ENCODE measurements around the gene PTK6. TPM values are rescaled to one million over a fixed set of nuclear protein-coding genes. Genes with fewer than 3 reads are reported as not detected.
"Not testable (repeated sequence)": the region's sequence is repeated elsewhere in the genome, so short reads cannot be mapped to it uniquely, and the experiment has no call there.

PTK6 gene
- total and polyA plus RNA-seq, 5 donors: 0.09 to 0.15 (median 0.14) TPM; not detected in 2

DNA sequence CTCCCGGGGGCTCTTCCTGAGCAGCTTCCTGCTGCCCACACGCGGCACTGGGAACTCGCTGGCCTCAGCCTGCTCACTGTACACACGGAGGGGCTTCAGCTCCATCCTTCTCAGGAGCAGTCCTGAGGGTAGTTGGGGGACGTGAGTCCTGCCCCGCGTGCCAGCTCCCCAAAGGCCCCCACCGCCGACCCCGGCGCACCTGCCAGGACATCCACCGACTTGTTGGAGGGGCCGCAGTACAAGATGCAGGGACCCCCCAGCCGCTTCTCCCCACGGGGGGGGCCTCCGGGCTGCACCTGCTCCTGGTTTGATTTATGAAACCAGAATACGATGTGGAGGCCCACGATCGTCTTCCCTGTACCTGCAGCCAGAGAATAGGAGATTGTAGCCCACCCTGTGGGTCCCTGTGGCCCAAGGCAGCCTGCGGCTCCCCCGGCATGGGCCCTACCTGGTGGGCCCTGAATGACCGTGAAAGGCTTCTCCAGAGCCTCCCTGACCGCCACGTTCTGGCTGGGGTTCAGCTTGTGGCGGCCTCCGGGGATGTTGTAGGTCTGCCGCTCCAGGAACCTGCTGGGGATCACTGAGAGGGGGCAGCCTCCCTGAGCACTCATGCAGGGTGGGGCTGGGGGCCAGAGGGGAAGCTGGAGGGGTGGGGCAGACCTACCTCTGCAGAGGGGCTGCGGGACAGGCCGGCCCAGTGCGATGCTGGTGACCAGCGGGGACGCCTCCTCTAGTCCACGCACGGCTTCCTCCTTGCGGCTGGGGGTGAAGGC lies 24.6 kb upstream of the PTK6 start:
- ATAC-seq (no peak), DNase-seq (peak in 1 of 3 donors; percentile 50)
- intact Hi-C loops (cut with DNase I): no loop called here
- WGBS: 88% methylated on average over 36 of the region's 36 CpGs
- no peaks in the 10 kb centered on the region for H3K4me1 ChIP-seq (ENCODE audit: control insufficient read depth, insufficient read depth, low read length)
- H3K27ac ChIP-seq (ENCODE audit: low read length): no peak overlapping the region
- H3K27me3 ChIP-seq (ENCODE audit: control insufficient read depth, insufficient read depth): no peaks in the 10 kb centered on the region
- H3K9me3 ChIP-seq (ENCODE audit: control insufficient read depth, low read length): no peaks in the 10 kb centered on the region
- no peak overlapping the region for H3K4me3 ChIP-seq (ENCODE audit: low read length)

DNA sequence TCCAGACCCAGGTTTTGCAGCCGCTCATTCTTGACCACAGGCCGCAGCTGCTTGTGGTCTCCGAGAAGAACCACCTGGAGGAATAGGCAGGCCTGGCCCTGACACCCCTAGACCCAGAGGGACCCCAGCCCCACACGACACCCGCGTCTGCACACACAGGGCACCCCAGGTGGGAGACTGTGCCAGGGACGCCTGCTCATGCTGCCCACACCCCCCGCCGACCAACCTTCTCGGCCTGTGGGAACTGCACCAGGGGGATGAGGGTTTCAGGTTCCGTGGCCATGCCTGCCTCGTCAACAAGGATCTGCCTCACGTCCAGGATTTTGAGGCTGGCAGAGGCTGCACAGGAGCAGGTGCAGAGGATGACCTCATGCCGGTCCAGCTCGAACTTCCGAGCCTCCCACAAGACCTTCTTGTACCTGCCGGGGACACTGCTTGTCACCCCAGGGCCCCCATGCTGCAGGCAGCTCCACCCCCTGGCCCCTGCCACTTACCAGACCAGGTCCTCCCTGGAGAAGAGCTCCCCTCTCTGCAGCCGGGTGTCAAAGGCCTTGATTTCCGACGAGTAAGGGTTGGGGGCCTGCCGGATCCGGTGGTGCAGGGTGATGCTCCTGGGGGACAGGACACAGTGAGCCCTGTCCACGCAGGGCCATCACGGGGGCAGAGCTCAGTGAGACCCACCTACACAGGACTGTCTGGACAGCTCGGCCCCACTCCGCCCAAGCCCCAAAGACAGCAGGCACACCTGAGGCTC lies 23.9 kb upstream of the PTK6 start:
- 95% methylated on average over 26 of the region's 26 CpGs for WGBS
- H3K4me1 ChIP-seq (ENCODE audit: control insufficient read depth, insufficient read depth, low read length): no peaks in the 10 kb centered on the region
- H3K27ac ChIP-seq (ENCODE audit: low read length): no peak overlapping the region
- no peak overlapping the region for H3K4me3 ChIP-seq (ENCODE audit: low read length)
- no peaks in the 10 kb centered on the region for H3K27me3 ChIP-seq (ENCODE audit: control insufficient read depth, insufficient read depth)
- DNase-seq: peak in 1 of 3 donors; percentile 38
- intact Hi-C loops (cut with DNase I): no loop called here
- ATAC-seq: no peak
- no peaks in the 10 kb centered on the region for H3K9me3 ChIP-seq (ENCODE audit: control insufficient read depth, low read length)

DNA sequence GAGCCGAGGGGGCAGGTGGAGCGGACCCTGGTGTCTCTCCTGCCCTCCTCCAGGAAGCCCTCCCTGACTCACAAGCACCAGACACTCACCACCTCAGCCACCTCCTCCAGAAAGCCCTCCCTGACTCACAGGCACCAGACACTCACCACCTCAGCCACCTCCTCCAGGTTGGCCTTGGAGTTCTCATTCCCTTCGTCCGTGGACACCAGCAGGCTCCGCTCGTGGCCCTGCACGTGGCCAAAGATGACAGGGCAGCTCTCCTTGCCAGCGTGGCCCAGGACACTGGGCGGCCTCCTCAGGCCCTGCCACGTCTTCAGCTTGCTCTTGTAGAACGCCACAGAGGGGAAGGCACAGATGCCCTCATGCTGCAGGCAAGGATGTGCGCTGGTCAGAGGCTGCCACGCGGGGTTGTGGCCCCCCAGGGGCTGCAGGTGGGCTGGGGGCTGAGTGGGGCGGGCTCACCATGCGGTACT lies 23.2 kb upstream of the PTK6 start:
- Histone ChIP-seq H3K4me3 (ENCODE audit: low read length) (no peak overlapping the region), H3K9me3 (ENCODE audit: control insufficient read depth, low read length) (no peaks in the 10 kb centered on the region), H3K27ac (ENCODE audit: low read length) (no peak overlapping the region), H3K27me3 (ENCODE audit: control insufficient read depth, insufficient read depth) (no peaks in the 10 kb centered on the region), H3K4me1 (ENCODE audit: control insufficient read depth, insufficient read depth, low read length) (no peaks in the 10 kb centered on the region)
- intact Hi-C loops (cut with DNase I): no loop called here
- DNase-seq (no peak), ATAC-seq (no peak)
- 96% methylated on average over 16 of the region's 16 CpGs for WGBS

DNA sequence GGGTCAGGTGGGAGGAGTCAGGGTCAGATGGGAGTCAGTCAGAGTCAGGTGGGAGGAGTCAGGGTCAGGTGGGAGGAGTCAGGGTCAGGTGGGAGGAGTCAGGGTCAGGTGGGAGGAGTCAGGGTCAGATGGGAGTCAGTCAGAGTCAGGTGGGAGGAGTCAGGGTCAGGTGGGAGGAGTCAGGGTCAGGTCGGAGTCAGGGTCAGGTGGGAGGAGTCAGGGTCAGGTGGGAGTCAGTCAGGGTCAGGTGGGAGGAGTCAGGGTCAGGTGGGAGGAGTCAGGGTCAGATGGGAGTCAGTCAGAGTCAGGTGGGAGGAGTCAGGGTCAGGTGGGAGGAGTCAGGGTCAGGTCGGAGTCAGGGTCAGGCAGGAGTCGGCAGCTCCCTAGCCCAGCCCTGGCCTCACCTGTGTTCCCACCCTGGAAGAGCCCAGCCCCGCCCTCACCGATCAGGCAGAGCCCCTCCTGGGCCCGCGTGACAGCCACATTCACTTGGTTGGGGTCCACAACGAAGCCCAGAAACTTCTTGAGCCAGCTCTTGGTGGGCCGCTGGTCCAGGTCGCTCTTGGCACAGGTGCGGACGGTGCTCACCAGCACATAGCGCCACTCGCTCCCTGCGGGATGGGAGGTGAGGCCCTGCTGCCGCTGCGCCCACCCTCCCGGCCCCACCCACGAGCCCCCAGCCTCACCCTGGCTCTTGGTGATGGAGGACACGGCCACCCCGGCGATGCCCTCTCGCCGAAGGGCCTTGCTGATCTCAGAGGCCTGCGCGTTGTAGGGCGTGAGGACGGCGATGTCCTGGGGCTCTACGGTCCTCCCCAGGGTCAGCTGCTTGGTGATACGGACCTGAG lies 22.5 kb upstream of the PTK6 start:
- H3K27ac ChIP-seq (ENCODE audit: low read length); H3K4me3 ChIP-seq (ENCODE audit: low read length); intact Hi-C loops (cut with DNase I); H3K4me1 ChIP-seq (ENCODE audit: control insufficient read depth, insufficient read depth, low read length); H3K9me3 ChIP-seq (ENCODE audit: control insufficient read depth, low read length); ATAC-seq; H3K27me3 ChIP-seq (ENCODE audit: control insufficient read depth, insufficient read depth): not testable (repeated sequence)
- peak in 1 of 3 donors; percentile 51 for DNase-seq
- 94% methylated on average over 30 of the region's 31 CpGs for WGBS

DNA sequence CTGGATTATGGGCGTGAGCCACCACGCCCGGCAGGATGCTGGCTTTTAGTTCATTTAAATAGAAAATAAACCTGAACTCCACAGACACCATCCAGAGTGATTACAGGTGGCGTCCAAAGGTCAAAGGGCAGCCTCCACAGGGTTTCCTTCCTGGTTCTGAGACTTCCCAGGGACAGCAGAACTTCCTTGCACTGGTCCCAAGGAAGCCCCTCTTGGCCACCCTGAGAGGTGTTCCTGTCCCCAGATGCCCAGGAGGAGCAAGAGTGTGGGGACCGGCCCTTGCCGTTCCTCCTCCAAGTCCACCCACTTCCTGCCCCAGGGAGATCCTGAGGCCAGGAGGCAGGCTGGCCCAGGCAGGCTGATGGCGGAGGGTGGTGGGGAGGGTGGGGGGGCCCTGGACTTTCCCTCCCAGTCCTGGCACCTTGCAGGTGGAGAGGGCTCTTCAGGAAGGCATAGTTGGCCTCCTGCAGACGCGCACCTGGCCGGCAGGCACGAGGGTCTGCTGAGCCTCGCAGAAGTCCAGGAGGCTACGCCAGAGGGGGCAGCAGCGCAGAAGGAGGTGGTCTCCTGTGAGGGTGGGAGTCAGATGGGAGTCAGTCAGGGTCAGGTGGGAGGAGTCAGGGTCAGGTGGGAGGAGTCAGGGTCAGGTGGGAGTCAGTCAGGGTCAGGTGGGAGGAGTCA lies 21.8 kb upstream of the PTK6 start:
- WGBS: 95% methylated on average over 14 of the region's 14 CpGs
- Histone ChIP-seq H3K27ac (ENCODE audit: low read length) (no peak overlapping the region), H3K4me3 (ENCODE audit: low read length) (no peak overlapping the region), H3K4me1 (ENCODE audit: control insufficient read depth, insufficient read depth, low read length) (no peaks in the 10 kb centered on the region), H3K9me3 (ENCODE audit: control insufficient read depth, low read length) (no peaks in the 10 kb centered on the region), H3K27me3 (ENCODE audit: control insufficient read depth, insufficient read depth) (no peaks in the 10 kb centered on the region)
- DNase-seq (no peak), ATAC-seq (no peak)
- intact Hi-C loops (cut with DNase I): no loop called here

DNA sequence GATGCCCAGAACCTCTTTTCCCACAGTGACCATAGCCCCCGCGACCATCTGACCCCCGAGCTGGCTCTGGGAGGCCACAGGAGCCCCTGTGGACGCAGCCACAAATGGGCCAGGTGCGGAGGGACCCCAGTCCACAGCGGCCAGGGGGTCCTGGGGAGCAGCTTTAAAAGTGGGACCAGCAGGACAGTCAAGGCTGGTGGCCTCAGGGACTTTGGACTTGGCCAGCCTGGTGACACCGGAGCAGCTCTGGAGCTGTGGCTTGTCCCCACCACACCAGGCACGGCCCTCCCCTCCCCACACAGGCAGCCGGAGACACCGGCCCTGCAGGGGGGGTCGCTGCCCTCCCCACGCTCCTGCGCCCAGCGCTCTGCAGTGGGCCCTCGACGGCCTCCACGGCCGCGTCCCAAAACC lies 20.3 kb upstream of the PTK6 start:
- H3K27ac ChIP-seq (ENCODE audit: low read length): no peak overlapping the region
- intact Hi-C loops (cut with DNase I): no loop called here
- WGBS: 90% methylated on average over 19 of the region's 19 CpGs
- no peak overlapping the region for H3K4me3 ChIP-seq (ENCODE audit: low read length)
- no peak for ATAC-seq
- no peaks in the 10 kb centered on the region for H3K27me3 ChIP-seq (ENCODE audit: control insufficient read depth, insufficient read depth)
- DNase-seq: no peak
- no peaks in the 10 kb centered on the region for H3K9me3 ChIP-seq (ENCODE audit: control insufficient read depth, low read length)
- H3K4me1 ChIP-seq (ENCODE audit: control insufficient read depth, insufficient read depth, low read length): no peaks in the 10 kb centered on the region

DNA sequence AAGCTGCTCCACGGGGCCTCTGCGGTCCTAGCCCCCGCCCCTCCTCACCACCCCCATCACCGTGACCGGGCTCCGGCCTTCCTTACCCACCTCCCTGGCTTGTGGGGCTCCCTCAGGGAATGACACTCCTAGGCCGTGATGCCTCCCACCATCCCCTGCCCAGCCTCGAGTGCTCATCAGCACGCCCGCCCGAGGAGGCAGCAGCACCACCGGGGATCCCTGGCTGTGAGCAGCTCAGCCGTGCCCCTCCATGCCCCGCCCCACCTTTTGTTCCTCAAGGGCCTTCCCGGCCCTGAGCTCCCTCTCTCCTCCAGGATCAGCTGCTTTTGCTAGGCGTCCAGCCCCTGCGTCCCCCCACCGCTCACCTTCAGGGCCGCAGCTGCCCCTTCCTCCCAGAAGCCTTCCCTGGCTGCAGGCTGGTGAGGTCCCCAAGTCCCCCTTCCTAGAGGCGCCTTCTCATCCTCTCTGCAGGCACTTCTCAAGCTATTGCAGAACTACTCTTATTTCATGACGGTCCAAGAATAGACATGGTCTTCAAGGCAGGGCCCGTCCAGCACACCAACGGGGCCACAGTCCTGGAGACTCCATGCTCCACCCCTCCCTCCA lies 19.8 kb upstream of the PTK6 start:
- intact Hi-C loops (cut with DNase I): no loop called here
- Histone ChIP-seq H3K27me3 (ENCODE audit: control insufficient read depth, insufficient read depth) (no peaks in the 10 kb centered on the region), H3K9me3 (ENCODE audit: control insufficient read depth, low read length) (no peaks in the 10 kb centered on the region), H3K4me3 (ENCODE audit: low read length) (no peak overlapping the region), H3K27ac (ENCODE audit: low read length) (no peak overlapping the region), H3K4me1 (ENCODE audit: control insufficient read depth, insufficient read depth, low read length) (no peaks in the 10 kb centered on the region)
- WGBS: 66% methylated on average over 23 of the region's 23 CpGs
- ATAC-seq (no peak), DNase-seq (no peak)

DNA sequence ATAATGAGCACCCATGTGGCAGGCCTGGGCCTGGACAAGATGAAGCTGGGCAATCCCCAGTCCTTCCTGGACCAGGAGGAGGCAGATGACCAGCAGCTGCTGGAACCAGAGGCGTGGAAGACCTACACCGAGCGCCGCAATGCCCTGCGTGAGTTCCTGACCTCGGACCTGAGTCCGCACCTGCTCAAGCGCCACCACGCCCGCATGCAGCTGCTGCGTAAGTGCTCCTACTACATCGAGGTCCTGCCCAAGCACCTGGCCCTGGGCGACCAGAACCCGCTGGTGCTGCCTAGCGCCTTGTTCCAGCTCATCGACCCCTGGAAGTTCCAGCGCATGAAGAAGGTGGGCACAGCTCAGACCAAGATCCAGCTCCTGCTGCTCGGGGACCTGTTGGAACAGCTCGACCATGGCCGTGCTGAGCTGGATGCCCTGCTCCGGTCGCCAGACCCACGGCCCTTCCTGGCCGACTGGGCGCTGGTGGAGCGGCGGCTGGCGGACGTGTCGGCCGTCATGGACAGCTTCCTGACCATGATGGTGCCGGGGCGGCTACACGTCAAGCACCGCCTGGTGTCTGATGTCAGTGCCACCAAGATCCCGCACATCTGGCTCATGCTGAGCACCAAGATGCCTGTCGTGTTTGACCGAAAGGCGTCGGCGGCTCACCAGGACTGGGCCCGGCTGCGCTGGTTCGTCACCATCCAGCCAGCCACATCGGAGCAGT lies 18.6 kb upstream of the PTK6 start:
- Histone ChIP-seq H3K9me3 (ENCODE audit: control insufficient read depth, low read length) (no peaks in the 10 kb centered on the region), H3K27ac (ENCODE audit: low read length) (no peak overlapping the region), H3K4me1 (ENCODE audit: control insufficient read depth, insufficient read depth, low read length) (no peaks in the 10 kb centered on the region), H3K4me3 (ENCODE audit: low read length) (no peak overlapping the region), H3K27me3 (ENCODE audit: control insufficient read depth, insufficient read depth) (no peaks in the 10 kb centered on the region)
- WGBS: 94% methylated on average over 45 of the region's 45 CpGs
- ATAC-seq: no peak
- intact Hi-C loops (cut with DNase I): no loop called here
- DNase-seq: no peak

DNA sequence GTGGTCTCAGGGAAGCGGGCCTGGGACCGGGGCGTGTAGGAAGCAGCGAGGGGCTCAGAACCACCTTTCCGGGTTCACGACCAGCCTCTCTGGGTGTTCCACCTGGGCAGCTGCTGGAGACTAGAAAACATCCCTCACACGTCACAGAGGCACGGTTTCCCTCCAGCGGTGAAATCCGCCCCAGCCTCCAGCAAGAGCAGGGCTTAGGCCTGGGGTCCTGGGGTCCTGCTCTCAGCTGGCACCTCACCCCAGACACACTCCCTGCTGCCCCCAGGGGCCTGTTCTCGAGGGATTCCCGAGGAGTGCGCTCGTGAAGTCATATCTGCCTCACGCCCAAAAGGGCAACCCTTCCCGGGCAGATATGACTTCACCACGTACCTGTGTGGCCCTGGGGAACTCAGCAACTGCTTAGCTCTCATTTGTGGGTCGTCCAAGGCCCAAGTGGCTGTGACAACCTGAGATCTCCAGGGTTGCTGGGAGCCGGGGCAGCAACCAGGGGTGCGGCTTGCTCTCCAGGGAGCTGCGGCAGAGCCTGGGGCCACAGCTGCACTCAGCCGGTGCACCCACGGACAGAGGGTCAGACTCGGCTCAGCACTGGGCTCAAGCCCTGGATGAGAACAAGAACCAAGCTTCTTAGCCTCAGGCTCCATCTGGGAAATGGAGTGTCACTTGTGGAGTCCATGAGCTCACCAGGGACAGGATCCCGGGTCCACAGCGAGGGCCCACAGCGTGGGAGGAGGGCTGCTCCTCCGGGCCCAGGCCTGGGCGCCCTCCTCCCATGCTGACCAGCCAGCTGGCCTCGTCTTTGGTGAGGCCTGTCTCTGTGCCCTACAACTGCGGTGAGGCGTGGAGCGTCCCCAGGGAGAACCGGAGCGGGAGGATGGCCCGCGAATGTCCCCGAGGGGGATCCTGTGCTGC lies 17.4 kb upstream of the PTK6 start:
- H3K4me1 ChIP-seq (ENCODE audit: control insufficient read depth, insufficient read depth, low read length): no peaks in the 10 kb centered on the region
- 75% methylated on average over 38 of the region's 38 CpGs for WGBS
- DNase-seq: no peak
- H3K27ac ChIP-seq (ENCODE audit: low read length): no peak overlapping the region
- intact Hi-C loops (cut with DNase I): no loop called here
- no peaks in the 10 kb centered on the region for H3K9me3 ChIP-seq (ENCODE audit: control insufficient read depth, low read length)
- no peaks in the 10 kb centered on the region for H3K27me3 ChIP-seq (ENCODE audit: control insufficient read depth, insufficient read depth)
- peak overlapping the region; percentile 55 for H3K4me3 ChIP-seq (ENCODE audit: low read length)
- ATAC-seq: no peak

All from right cardiac atrium (tissue), 5 donors.